GM10266 (cell line): ENCODE results near the gene ZNF23.

Source experiments
- DNase-seq: peaks from one replicate; pipeline ENCODE4 v3.0.0; 2012; ENCODE audit errors: extremely low spot score
- TF ChIP-seq, protein P1 (sequence below): IDR thresholded peaks from 2 replicates; pipeline ENCODE4 v1.5.1; 2012; ENCODE audit warnings: mild to moderate bottlenecking, low read depth; ENCODE audit not compliant: control insufficient read depth, insufficient read depth; ENCODE audit errors: missing control alignments

Gene ZNF23

DNA sequence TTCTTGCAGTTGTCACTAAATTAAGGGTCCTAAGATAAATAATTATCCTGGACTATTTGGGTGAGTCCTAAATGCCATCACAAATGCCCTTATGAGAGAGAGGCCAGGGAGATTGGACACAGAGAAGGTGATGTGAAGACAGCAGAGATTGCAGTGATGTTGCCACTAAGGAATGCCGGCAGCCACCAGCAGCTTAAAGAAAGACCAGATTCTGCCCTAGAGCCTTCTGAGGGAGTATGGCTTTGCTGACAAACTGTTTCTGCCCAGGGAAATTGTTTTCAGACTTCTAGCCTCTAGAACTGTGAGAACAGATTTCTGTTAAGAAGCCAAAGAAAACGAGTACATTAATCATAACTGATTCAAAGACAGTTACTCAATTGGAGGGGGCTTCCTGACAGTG is 10.0 kb upstream of the ZNF23 start:
- TF ChIP-seq, protein P1, sequence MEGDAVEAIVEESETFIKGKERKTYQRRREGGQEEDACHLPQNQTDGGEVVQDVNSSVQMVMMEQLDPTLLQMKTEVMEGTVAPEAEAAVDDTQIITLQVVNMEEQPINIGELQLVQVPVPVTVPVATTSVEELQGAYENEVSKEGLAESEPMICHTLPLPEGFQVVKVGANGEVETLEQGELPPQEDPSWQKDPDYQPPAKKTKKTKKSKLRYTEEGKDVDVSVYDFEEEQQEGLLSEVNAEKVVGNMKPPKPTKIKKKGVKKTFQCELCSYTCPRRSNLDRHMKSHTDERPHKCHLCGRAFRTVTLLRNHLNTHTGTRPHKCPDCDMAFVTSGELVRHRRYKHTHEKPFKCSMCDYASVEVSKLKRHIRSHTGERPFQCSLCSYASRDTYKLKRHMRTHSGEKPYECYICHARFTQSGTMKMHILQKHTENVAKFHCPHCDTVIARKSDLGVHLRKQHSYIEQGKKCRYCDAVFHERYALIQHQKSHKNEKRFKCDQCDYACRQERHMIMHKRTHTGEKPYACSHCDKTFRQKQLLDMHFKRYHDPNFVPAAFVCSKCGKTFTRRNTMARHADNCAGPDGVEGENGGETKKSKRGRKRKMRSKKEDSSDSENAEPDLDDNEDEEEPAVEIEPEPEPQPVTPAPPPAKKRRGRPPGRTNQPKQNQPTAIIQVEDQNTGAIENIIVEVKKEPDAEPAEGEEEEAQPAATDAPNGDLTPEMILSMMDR: no peak
- no peak for DNase-seq

DNA sequence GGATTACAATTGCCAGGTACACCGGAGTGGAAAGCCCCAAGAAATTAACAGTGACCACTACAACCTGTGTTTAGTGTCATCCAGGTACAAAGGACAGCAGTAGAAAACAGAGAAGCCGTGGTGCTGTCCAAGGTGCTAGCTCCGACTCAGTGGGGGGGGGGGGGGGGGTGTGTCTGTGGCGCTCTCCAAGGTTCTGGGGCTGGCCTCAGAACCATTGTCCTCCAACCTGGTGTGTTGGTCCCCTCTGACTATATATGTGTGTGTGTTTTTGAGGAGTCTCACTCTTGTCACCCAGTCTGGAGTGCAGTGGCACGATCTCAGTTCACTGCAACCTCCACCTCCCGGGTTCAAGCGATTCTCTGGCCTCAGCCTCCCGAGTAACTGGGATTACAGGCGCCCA is 5.8 kb upstream of the ZNF23 start:
- TF ChIP-seq, protein P1: no peak
- DNase-seq: peak; percentile 37

DNA sequence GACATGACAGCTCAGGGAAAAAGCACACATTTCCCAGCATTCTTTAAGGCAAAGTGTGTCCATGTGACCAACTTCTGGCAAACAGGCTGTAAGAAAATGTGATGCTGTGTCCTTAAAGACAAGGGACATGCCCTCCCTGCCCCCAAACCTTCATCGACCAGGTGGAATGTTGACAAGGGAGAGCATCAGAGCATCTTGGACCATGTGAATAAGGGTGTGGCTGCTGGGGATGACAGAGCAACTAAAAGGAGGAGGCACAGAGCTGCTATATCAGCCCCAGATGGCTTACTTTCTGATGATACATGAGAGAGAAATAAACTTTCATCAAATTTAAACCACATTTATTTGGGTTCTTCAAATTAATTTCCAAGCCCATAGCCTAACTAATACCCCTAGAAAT is 2.2 kb upstream of the ZNF23 start:
- TF ChIP-seq, protein P1: no peak
- no peak for DNase-seq

DNA sequence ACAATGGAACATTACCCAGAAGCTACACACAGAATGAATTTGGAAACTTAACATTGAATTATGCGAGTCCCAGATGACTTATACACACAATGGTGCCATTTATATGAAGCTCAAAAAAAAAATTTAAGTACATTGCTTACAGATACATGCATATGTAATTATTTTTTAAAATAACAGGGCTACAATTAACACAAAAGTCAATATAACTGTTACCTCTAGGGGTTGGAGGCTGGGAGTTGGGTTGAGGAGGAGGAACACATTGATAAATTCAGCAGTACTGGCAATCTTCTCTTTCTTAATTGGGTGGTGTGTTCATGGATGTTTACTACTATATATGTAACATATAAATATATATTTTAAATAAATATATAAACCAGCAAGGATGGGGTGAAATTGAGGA is 1.1 kb downstream of the ZNF23 start:
- DNase-seq: no peak
- TF ChIP-seq, protein P1: no peak

DNA sequence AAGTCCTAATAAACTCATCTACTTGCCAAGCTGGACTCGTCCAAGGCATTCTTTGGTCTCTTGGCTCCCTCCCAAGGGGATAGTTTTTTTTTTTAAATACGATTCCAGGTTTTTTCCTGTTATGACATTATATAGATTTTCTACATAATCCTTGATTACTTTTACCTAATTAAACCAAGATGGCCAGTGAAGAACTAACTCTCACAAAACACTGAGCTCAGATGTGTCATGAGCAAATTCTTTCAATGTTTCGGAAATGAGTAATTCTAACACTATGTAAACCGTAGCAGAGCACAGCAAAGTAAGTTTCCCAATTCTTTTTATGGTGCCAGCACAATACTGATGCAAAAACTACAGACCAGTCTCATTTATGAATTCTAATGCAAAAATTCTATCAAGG is 1.8 kb downstream of the ZNF23 start:
- TF ChIP-seq, protein P1: no peak
- DNase-seq: no peak

DNA sequence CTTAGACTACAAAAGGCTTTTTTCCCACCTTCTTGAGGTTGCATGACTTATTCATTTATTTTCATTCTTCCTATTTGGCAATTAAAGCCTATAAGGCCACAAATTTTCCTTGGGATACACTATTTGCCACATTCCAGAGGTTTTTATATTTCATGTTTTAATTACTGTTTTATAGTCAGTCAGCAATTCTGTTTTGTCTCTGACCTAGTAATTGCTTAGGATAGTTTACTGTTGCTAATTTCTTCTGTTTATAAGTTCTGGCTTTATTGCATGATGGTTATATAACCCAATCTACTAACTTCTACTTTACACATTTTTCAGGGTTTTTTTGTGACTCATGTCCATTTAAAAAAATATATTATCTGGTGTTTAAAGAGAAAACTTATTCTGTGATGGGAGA is 2.5 kb downstream of the ZNF23 start:
- TF ChIP-seq, protein P1: no peak
- DNase-seq: no peak

DNA sequence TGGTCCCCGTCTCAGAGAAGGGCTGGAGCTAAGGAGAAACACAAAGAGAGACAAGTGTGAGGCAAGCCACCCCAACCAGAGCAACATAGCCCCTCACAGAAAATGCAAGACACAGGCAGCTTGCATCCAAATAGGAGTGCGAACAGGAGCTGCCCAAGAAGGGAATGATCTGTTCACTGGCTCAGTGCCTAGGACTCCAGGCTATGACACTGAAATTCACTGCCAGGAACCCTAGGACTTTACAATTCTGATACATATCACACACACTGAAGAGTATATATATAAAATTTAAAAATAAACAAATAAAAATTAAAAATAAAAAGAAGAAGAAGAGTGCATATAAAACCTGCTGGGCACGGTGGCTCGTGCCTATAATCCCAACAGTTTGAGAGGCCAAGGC is 5.2 kb downstream of the ZNF23 start:
- DNase-seq: no peak
- TF ChIP-seq, protein P1: no peak

DNA sequence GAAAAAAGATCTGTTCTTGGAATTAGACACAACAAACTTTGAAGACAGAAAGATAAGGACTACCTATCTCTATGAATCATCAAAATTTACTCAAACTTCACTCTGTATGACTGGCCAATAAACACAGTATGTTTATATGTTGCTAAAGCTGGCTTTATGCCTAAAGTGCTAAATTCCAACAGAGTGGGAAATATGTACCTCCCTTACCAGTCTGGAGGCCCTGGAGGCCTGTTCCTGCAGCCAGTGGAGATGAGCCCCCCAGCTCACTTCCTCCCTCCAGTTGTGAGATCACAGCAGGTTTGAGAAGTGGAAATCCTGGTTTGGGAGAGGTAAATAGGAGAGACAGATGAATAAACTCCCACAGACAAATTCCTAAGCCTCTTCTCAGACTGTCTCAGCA is 9.0 kb downstream of the ZNF23 start:
- TF ChIP-seq, protein P1: no peak
- DNase-seq: no peak
